NCI-H1105 treated with DMSO at 0.1 percent for 48 hours (cell line): Measurements from ENCODE around the gene GM2A.
"Not testable (repeated sequence)": the region's sequence is repeated elsewhere in the genome, so short reads cannot be mapped to it uniquely, and the experiment has no call there.

Source experiments
- DNase-seq: peaks from one replicate; lab custom pipeline; 2025; lab: John Stamatoyannopoulos, UW

GM2A gene

GRCh38 chr5:151228986-151229385 lies 24.0 kb upstream of the GM2A start:
- DNase-seq: no peak

- no peak for DNase-seq
Observed at GRCh38 chr5:151230048-151230680, 22.8 kb upstream of the GM2A start.

GRCh38 chr5:151231359-151231758 lies 21.6 kb upstream of the GM2A start:
- no peak for DNase-seq

GRCh38 chr5:151233616-151234085 lies 19.3 kb upstream of the GM2A start:
- no peak for DNase-seq

GRCh38 chr5:151234476-151235238 lies 18.3 kb upstream of the GM2A start:
- DNase-seq: no peak

GRCh38 chr5:151235239-151235571 lies 17.8 kb upstream of the GM2A start:
- DNase-seq: not testable (repeated sequence)

- DNase-seq: no peak
Observed at GRCh38 chr5:151236888-151237287, 16.1 kb upstream of the GM2A start.

GRCh38 chr5:151237685-151238084 lies 15.3 kb upstream of the GM2A start:
- no peak for DNase-seq

- no peak for DNase-seq
Observed at GRCh38 chr5:151238303-151238741, 14.7 kb upstream of the GM2A start.

- DNase-seq: peak; percentile 0
Observed at GRCh38 chr5:151239237-151239861, 13.6 kb upstream of the GM2A start.

- not testable (repeated sequence) for DNase-seq
Observed at GRCh38 chr5:151240268-151240835, 12.6 kb upstream of the GM2A start.

GRCh38 chr5:151240924-151241635 lies 11.9 kb upstream of the GM2A start:
- peak; percentile 12 for DNase-seq

- DNase-seq: no peak
Observed at GRCh38 chr5:151243127-151243526, 9.9 kb upstream of the GM2A start.

- DNase-seq: no peak
Observed at GRCh38 chr5:151243564-151243963, 9.4 kb upstream of the GM2A start.

GRCh38 chr5:151244206-151244605 lies 8.8 kb upstream of the GM2A start:
- no peak for DNase-seq

GRCh38 chr5:151245680-151246219 lies 7.2 kb upstream of the GM2A start:
- no peak for DNase-seq

- DNase-seq: no peak
Observed at GRCh38 chr5:151248651-151249050, 4.3 kb upstream of the GM2A start.

- no peak for DNase-seq
Observed at GRCh38 chr5:151249281-151249680, 3.7 kb upstream of the GM2A start.

GRCh38 chr5:151250346-151251000 lies 2.5 kb upstream of the GM2A start:
- DNase-seq: no peak

GRCh38 chr5:151251001-151251551 lies 1.9 kb upstream of the GM2A start:
- no peak for DNase-seq

GRCh38 chr5:151251621-151252020 lies 1.4 kb upstream of the GM2A start:
- DNase-seq: no peak
